NCI-H1105 treated with DMSO at 0.1 percent for 48 hours (cell line): ENCODE measurements around the gene SLC25A22.
A peak's percentile ranks its signal among the peaks of the same experiment; 100 is the strongest.

Experiments
- DNase-seq: peaks from one replicate; lab custom pipeline; 2025; lab: John Stamatoyannopoulos, UW

Gene SLC25A22

GRCh38 chr11:798093-798713 lies at the start of gene SLC25A22:
SLC25A22 (minus strand) TSS chr11:798281; CDS start chr11:795006, 3,275 bp downstream.
- peak; percentile 52 for DNase-seq

GRCh38 chr11:847876-848275 lies 49.8 kb upstream of the SLC25A22 start:
- DNase-seq = no peak

- DNase-seq = no peak
These were observed 48.5 kb upstream of the SLC25A22 start for GRCh38 chr11:846496-847098.

GRCh38 chr11:845872-846495 lies 47.9 kb upstream of the SLC25A22 start:
- DNase-seq = no peak

GRCh38 chr11:844693-845644 lies 46.9 kb upstream of the SLC25A22 start:
- no peak for DNase-seq

GRCh38 chr11:843818-844692 lies 46.0 kb upstream of the SLC25A22 start:
- no peak for DNase-seq

GRCh38 chr11:843086-843734 lies 45.1 kb upstream of the SLC25A22 start:
- DNase-seq = no peak

GRCh38 chr11:842370-843002 lies 44.4 kb upstream of the SLC25A22 start, which contains the start of the genes POLR2L and TSPAN4:
POLR2L (minus strand) TSS chr11:842529; CDS start chr11:842508, 21 bp downstream.
TSPAN4 (plus strand) TSS chr11:842852; CDS start chr11:850305, 7,453 bp downstream.
- peak; percentile 72 for DNase-seq

- DNase-seq = no peak
These were observed 43.9 kb upstream of the SLC25A22 start for GRCh38 chr11:841981-842369.

GRCh38 chr11:839875-840617 lies 42.0 kb upstream of the SLC25A22 start:
- no peak for DNase-seq

- DNase-seq = no peak
These were observed 41.2 kb upstream of the SLC25A22 start for GRCh38 chr11:839280-839623.

- no peak for DNase-seq
These were observed 40.6 kb upstream of the SLC25A22 start for GRCh38 chr11:838441-839279.

GRCh38 chr11:837990-838307 lies 39.9 kb upstream of the SLC25A22 start:
- DNase-seq = no peak

- no peak for DNase-seq
These were observed 39.3 kb upstream of the SLC25A22 start for GRCh38 chr11:837189-837989.

- no peak for DNase-seq
These were observed 38.6 kb upstream of the SLC25A22 start for GRCh38 chr11:836700-837099.

- no peak for DNase-seq
These were observed 38.2 kb upstream of the SLC25A22 start for GRCh38 chr11:836274-836673.

GRCh38 chr11:834371-835316 lies 36.6 kb upstream of the SLC25A22 start:
- DNase-seq = no peak
